Stimulated activated CD4-positive, alpha-beta T cell treated with anti-CD3 and anti-CD28 coated beads, TNF-alpha, amount 100 ng/mL, for 48 hours (primary cell): ENCODE results near the gene BICD1.
A peak's percentile ranks its signal among the peaks of the same experiment; 100 is the strongest.
"Not testable (repeated sequence)": the region's sequence is repeated elsewhere in the genome, so short reads cannot be mapped to it uniquely, and the experiment has no call there.

Source experiments
- DNase-seq, 3 donors: peaks; one replicate each; pipeline ENCODE4 v3.0.0-alpha.2; 2020; ENCODE audit warnings: low read depth in 3 of 3

The BICD1 gene

DNA sequence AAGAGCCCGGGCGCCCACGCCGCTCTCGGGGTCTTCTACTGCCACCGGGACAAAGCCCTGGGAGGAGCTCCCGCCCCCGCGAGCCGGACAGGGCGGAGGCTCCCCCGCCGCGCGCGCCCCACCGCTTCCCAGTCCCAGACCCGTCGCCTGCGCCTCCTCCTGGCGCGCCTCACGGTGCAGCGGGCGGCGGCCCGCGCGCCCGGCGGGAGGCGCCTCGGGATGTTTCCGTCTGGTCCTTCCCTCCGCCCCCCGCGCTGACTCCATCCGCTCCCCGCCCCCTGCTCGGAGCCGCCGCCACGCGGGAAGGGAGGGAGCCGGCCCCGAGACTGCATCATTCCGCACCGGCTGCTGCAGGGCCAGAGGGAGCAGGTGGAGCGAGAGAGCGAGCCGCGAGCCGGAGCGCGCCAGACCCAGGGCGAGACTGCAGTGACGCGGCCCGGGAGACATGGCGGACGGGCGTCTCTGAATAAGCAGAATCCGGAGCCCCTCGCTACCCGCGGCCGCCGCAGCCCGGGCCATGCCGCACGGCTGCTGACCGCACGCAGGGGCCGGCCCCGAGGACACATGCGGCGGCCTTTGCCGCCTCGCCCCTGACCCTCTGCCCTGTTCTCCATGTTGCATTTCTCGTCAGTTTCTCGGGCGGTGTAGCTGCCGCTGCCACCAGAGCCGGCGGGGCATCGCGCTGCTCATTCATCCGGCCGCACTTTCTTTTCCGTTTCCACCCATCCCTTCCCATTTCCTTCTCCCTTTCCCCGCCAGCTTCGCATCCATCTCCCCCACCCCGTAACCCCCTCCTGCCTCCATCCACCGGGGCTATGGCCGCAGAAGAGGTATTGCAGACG is at the start of gene BICD1:
BICD1 (plus strand) TSS at position 331 of the 842 bp plus-strand sequence; CDS start at position 816, 485 bp downstream.
- DNase-seq = peak; percentile 52 to 71 (median 62)

DNA sequence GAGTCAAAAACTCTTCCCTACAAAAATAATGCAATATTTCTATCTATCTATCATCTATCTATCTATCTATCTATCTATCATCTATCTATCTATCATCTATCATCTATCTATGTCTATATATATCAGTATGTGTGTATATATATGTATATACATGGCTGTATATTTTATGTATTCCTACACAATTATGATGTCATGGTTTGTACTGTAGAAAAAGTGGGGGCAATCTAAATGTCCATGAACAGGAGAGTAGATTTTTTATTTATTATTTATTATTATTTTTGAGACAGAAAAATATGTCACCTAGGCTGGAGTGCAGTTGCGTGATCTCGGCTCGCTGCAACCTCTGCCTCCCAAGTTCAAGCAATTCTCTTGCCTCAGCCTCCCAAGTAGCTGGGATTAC is 45.6 kb upstream of the BICD1 start:
- DNase-seq = no peak

DNA sequence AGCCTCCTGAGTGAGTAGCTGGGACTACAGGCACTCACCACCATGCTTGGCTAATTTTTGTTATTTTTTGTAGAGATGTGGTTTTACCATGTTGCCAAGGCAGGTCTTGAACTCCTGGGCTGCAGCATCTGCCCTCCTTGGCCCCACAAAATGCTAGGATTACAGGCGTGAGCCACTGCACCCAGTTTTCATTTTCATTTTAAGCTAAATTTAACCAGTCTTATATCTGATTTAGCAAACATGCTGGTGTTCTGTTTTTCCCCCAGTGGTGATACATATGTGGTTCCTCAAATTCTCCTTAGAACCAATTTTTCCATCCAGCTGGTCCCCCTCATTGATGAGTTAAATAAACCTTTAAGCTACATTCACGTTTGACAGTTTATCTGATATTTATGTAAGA is 43.8 kb upstream of the BICD1 start:
- no peak for DNase-seq

DNA sequence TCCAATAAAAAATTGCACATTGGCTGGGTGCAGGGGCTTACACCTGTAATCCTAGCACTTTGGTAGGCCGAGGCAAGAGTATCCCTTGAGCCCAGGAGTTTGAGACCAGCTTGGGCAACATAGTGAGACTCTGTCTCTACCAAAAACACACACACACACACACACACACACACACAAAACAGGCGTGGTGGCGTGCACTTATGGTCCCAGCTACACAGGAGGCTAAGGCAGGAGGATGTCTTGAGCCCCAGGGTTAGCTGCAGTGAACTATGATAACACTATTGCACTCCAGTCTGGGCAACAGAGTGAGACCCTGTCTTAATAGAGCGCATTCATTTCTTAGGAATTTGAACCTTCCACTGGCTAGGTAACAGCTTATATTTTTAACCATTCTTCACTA is 42.9 kb upstream of the BICD1 start:
- no peak for DNase-seq

DNA sequence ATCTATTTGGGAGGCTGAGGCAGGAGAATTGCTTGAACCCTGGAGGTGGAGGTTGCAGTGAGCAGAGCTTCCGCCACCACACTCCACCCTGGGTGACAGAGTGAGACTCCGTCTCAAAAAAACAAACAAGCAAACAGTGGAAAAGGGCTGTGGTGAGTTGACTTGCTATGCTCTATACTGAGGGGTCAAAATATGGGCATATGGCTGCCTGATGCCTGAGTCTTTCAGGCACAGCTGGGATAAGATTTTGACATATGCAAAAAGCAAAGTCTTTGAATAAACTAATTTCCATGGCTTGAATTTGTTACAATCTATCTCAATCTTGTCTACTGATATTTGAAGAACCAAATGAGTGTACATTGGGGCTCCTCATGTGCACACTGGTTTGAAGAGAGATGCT is 40.4 kb upstream of the BICD1 start:
- no peak for DNase-seq

DNA sequence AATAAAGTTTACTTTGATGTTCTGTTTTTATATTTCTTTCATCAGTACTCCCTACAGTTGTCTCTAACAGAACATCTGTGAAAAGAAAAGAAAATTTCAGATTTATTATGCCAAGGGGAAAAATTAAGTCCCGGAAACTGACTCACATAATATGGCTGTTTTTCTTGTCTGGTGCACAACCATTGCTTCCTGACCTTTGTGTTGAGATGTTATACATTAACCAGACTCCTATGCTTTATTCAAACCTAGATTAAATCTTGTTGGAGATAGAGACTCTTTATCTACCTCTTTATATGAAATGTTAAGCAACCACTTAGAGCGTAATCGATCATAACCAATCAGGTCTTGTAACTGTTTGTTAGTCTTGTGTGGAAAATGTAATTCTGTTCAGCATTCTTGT is 37.6 kb upstream of the BICD1 start:
- DNase-seq = no peak

DNA sequence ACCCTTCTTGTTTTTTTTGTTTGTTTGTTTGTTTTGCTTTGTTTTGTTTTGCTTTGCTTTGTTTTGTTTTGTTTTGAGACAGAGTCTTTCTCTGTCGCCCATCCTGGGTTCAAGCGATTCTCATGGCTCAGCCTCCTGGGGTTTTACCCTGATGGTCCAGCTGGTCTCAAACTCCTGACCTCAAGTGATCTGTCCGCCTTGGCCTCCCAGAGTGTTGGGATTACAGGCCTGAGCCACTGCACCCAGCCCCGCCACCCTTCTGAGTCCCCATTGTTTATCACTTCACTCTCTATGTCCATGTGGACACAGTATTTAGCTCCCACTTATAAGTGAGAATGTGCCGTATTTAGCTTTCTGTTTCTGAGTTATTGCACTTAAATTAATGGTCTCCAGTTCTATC is 36.9 kb upstream of the BICD1 start:
- no peak for DNase-seq

DNA sequence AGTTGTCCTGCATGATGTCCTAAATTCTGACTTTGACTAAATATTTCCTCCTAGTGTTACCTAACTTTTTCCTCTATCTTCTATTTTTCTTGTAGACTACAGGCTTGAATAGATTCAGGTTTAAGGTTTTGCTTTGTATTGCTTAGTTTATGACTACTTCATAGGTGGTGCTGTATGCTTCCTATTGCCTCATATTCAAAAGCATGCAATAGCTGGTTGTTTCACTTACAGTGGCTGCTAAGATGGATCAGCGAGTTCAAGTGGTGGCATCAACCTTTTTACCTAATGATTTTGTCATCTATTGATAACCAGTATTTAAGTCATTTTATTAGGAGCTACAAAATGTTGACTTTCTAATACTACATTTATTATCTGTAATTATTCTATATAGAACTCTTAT is 36.3 kb upstream of the BICD1 start:
- no peak for DNase-seq

DNA sequence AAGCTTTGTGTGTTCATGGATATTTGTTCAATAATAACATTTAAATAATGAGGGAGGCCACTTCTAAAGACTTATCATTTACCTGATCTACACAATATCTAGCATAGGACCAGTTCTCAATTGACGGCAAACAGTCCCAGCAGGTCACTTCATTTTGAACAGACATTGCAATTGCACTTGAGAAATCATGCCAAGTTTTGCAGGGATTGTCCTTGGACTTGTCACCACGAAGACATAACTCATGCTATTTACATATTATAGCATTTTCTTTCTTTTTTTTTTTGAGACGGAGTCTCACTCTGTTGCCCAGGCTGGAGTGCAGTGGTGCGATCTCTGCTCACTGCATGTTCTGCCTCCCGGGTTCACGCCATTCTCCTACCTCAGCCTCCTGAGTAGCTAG is 34.5 kb upstream of the BICD1 start:
- no peak for DNase-seq

DNA sequence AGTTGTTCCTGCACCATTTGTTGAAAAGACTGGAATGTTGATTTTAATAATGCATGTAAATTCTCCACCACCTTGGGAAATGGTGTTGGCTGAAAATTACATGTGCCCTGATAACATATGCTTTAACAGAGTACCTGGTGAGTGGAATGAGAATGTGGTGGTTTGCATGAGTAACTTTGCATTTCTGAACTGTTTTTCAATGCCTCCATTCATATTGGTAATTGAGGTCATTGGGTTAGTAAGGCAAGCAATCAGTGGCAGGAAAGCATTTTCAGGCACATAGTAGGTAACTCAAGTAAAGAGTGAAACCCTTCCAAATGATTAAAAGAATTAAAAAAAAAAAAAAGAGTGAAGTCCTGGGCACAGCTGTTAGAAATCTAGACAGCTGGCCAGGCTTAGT is 32.2 kb upstream of the BICD1 start:
- no peak for DNase-seq

DNA sequence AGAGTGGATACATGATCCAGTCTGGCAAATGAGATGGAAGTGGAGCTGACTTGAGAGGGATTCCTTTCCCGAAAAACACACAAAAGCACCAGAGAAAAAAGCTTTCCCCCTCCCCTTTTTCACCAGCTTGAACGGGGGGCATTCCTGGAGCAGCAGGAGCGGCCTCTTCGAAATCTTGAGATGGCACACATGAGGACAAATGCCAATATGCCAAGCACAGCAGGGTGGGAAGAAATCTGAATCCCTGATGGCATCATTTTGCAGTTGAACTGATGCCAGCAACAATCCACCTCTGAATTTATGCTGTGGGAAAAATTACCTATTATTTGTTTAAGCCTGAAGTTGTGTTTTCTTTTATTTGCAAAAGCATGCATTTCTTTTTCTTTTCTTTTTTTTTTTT is 29.7 kb upstream of the BICD1 start:
- DNase-seq = no peak

DNA sequence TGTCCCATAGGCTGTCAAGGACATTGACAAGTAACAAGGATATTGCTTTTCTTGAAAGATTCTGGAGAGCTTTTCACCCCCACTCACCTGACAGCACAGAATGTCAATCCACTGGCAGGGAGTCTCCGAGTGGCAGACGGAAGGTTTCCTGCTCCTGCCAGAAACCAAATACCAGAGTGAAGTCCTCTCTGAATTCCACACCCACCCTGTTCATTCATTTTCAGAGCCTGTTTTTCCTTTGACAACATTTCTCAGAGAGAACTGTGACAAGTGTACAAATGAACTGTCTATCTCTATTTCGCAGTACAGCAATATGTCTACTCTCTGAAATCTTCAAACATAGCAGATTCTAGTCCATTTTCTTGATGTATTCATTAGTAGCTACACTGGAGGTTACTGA is 26.2 kb upstream of the BICD1 start:
- no peak for DNase-seq

DNA sequence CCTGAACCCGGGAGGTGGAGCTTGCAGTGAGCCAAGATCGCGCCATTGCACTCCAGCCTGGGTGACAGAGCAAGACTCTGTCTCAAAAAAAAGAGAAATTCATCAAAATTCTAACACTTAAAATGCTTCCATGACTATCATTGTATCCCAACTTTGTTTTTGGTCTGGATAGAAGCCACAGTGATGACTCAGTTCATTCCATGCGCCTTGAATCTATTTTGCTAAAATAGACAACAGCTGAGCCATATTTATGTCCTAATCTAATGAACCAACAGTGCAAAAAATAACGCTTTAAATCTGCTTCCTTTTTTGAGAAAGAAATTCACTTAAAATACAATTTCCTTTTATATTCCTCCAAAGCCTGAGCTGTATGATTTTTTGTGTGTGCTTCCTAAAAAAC is 23.2 kb upstream of the BICD1 start:
- DNase-seq = no peak

DNA sequence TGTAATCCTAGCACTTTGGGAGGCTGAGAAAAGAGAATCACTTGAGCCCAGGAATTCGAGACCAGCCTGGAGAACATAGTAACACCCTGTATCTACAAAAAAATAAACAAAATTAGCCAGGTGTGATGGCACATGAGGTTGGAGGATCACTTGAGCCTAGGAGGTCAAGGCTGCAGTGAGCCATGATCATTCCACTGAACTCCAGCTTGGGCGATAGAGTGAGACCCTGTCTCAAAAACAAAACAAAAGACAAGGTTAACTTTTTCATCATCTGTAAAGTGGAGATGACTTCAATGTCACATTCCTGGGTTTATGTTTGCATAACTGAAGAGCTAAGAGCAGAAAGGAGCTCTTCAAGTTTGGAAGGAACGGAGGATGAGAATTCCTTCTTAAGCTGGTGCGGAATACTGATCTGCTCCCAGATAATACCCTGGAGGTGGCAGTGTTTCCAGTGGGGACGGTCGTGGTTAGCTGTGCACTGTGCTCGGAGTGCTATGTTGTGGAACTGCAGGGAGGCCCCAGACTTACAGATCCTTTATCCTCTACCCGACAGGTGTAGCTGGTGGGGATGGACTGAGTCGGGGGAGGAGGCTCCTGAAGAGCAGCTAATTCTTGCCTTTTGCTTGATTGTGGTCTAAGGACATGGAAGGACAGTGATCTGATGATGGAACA is 22.5 kb upstream of the BICD1 start:
- DNase-seq = no peak

DNA sequence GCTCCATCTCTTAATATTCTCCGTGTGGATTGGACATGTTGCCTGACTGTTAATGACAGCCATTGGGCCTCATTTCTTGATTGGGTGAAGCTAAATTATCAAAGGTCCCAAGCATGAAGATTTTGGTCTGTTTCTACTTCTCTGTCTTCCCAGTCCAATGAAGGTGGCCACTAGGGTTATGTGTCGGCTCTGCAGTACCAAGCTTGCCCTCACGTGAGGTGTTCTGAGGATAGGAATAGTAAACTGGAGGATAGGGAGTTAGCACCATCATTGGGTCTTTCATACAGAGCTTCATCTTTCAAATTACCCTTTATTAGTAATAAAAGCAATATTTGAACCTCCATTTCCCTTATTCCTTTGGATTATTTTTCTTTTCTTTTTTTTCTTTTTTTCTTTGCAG is 21.9 kb upstream of the BICD1 start:
- DNase-seq = no peak

DNA sequence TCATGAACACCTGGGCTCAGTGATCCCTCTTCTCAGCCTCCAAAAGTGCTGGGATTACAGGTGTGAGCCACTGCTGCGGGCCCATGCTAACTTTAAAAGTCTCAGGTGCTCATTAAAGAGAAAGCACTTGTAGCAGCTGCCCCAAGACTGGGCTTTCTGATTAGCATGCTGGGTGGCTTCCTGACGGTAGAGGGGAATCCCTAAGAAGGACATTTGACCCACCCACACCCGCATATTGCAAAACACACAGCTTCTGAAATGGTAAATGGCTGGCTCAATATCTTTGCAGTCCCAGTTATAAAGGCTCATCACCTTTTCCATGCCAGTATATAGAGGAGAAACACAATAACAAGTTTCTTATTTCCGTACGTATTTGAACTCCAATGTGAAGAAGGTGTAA is 19.3 kb upstream of the BICD1 start:
- DNase-seq = no peak

DNA sequence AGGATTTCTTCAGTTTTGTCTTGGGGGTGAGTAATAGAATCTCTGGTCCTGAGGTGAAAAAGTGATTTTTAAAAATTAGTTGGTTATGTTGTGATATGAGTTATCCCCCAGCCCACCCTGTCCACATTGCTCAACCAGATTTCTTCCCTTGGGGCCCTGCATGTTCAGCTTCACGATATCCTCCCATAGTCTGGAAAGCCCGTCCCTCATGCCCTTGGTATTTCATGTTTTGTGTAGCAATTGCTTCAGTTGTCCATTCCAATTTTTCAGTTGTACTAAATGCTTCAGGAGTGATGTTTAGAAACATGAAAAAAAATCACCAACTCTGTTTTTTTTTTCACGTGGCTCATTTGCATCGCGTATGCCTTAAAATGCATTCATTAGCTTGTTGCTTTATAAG is 17.5 kb upstream of the BICD1 start:
- no peak for DNase-seq

DNA sequence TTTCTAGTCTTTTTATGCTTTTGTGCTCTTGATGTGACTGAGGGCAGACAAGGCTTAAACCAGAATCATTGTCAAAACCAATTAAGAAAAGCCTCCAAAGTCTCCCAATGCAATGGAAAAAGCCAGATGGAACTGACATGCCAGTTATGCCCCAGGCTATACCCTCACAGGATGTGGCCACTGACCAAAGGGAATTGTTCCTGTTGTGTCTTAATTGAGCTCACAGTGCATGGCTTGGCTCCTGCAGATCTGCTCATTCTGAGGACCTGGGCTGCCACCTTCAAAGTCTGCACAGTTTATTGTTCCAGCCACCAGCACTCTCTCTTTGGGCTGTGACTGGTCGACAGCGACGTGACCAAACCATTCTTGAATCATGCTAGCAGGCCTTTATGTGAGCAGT is 17.1 kb upstream of the BICD1 start:
- DNase-seq = no peak

DNA sequence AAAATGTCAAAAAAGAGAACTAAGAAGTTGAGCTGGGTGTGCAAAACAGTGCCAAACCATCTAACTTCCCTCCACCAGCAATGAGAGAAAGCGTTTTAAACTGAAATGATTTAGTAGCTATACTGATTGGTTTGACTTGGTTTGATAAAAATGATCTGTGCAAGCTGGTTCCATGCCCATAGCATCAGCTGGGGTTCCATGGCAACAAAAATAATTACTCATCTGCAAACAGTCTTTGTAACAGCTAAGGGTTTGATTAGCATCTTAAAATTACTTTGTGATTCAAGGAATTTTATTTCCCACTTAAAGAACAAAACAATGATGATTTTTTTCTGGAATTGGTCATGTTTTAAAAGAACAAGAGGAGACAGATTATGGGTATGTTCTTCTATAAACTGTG is 15.0 kb upstream of the BICD1 start:
- DNase-seq = no peak

DNA sequence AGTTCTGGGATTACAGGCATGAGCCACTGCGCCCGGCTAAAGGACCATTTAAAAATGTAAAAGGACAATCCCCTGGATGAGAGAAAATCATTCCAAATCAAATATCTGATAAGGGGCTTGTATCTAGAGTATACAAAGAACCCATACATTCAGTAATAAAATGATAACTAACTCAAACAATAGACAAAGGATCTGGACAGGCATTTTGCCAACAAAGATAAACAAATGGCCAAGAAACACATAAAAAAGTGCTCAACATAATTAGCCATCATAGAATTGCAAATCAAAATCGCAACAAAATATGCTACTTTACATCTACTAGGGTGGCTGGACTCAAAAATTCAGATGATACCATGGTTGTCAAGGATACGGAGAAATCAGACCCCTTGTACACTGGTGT is 8.5 kb upstream of the BICD1 start:
- DNase-seq = no peak

DNA sequence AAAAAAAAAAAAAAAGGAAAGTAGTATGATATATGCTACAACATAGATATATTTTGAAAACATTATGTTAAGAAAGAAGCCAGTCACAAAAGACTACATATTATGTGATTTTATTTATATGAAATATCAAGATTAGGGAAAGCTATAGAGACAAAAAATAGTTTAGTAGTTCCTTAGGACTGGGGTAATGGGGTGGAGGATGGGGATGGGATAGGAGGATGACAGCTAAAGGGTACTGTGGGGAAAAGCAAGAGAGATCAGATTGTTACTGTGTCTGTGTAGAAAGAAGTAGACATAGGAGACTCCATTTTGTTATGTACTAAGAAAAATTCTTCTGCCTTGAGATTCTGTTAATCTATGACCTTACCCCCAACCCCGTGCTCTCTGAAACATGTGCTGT is 7.4 kb upstream of the BICD1 start:
- not testable (repeated sequence) for DNase-seq

DNA sequence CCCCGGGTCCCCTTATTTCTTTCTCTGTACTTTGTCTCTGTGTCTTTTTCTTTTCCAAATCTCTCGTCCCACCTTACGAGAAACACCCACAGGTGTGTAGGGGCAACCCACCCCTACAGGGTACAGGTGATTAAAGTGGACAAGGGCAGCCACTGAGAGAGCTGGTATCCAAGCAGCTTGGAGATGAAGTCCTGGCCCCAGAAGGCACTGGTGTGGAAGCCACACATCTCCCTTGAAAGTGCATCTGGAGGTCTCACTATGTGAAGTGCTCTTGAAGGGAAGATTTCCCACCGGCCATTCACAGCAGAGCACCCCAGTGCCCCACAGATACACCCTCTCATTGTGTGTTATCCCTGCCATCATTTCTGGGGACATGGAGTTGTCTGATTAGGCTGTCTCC is 6.3 kb upstream of the BICD1 start:
- DNase-seq = no peak

DNA sequence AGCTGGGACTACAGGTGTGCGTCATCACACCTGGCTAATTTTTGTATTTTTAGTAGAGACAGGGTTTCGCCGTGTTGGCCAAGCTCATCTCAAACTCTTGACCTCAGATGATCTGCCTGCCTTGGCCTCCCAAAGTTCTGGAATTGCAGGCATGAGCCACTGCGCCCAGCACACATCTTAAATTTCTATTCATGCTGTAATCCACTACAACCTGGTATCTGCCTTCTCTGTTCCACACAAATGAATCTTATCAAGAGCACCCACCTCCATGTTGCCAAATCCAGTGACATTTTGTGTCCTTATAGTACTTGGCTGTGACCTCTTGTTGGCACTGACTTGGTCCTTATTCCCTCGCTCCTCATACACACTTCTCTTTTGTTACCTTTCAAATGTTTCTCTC is 5.8 kb upstream of the BICD1 start:
- DNase-seq = no peak

DNA sequence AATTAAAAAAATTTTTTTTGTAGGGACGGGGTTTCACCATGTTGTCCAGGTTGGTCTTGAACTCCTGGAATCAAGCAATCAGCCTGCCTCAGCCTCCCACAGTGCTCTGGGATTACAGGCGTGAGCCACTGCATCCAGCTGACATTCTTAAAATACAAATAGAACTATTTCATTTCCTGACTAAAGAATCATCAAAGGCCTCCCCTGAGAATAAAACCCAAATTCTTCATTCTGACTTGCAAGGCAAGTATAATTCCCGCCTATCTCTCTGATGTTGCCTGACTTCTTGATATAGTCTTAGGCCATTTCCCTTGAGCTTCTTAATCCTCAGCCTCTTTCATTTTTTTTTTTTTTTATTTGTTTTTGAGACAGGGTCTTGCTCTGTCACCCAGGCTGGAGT is 4.4 kb upstream of the BICD1 start:
- no peak for DNase-seq
